GM12878 (cell line): Measurements from ENCODE around the gene DQX1. TPM values are rescaled to one million over a fixed set of nuclear protein-coding genes. Genes with fewer than 3 reads are reported as not detected.

Source experiments
- BACH1 ChIP-seq: fragments of 450-650 bp; IDR thresholded peaks from 2 replicates; pipeline ENCODE4 v1.6.1; 2017; ENCODE audit warnings: mild to moderate bottlenecking, borderline replicate concordance
- CHD4 ChIP-seq: fragments of 200-600 bp; sonication (generic); IDR thresholded peaks from 2 replicates; pipeline ENCODE4 v1.6.1; 2016; ENCODE audit warnings: mild to moderate bottlenecking
- CREM ChIP-seq: IDR thresholded peaks from 2 replicates; pipeline ENCODE4 v1.6.1; 2014; ENCODE audit warnings: antibody characterized with exemption, low read depth
- ESRRA ChIP-seq: IDR thresholded peaks from 2 replicates; pipeline ENCODE4 v1.6.1; 2012; ENCODE audit warnings: mild to moderate bottlenecking, low read length, improper control_type of control experiment
- ETV6 ChIP-seq, 2 experiments: fragments of 450-650 bp in 1 of 2; IDR thresholded peaks in 1 of 2; conservative IDR thresholded peaks in 1 of 2; 2 replicates each; pipeline ENCODE4 v1.6.1; 2014; ENCODE audit warnings: antibody characterized with exemption in 1 of 2, borderline replicate concordance in 1 of 2, low read depth in 1 of 2, mild to moderate bottlenecking in 1 of 2, moderate library complexity in 1 of 2
- HCFC1 ChIP-seq: fragments of 150-350 bp; IDR thresholded peaks from 2 replicates; pipeline ENCODE4 v1.6.1; 2014; ENCODE audit warnings: low read length
- JUND ChIP-seq: IDR thresholded peaks from 2 replicates; pipeline ENCODE4 v1.6.1; 2012; ENCODE audit warnings: low read depth, mild to moderate bottlenecking, low read length, improper control_type of control experiment, moderate library complexity
- KDM1A ChIP-seq: fragments of 200-600 bp; sonication (generic); IDR thresholded peaks from 2 replicates; pipeline ENCODE4 v1.6.1; 2016; ENCODE audit warnings: borderline replicate concordance
- MEF2A ChIP-seq: IDR thresholded peaks from 2 replicates; pipeline ENCODE4 v1.6.1; 2011; ENCODE audit warnings: low read depth, mild to moderate bottlenecking, low read length, moderate library complexity; ENCODE audit not compliant: insufficient read depth
- MTA2 ChIP-seq: fragments of 450-650 bp; IDR thresholded peaks from 2 replicates; pipeline ENCODE4 v1.6.1; 2016; ENCODE audit warnings: low read depth, mild to moderate bottlenecking, moderate library complexity
- NFXL1 ChIP-seq: fragments of 450-650 bp; IDR thresholded peaks from 2 replicates; pipeline ENCODE4 v1.6.1; 2017; ENCODE audit warnings: antibody characterized with exemption, mild to moderate bottlenecking, borderline replicate concordance
- NFYB ChIP-seq: IDR thresholded peaks from 2 replicates; pipeline ENCODE4 v1.6.1; 2011; ENCODE audit warnings: low read depth, mild to moderate bottlenecking, low read length, improper control_type of control experiment, moderate library complexity; ENCODE audit not compliant: insufficient read depth
- NR2C2 ChIP-seq: IDR thresholded peaks from 2 replicates; pipeline ENCODE4 v1.6.1; 2011; ENCODE audit warnings: borderline replicate concordance, low read depth; ENCODE audit not compliant: control insufficient read depth, insufficient read length
- SMAD1 ChIP-seq: fragments of 450-650 bp; IDR thresholded peaks from 2 replicates; pipeline ENCODE4 v1.6.1; 2018; ENCODE audit warnings: mild to moderate bottlenecking, low read depth; ENCODE audit not compliant: partially characterized antibody
- SMARCA5 ChIP-seq: fragments of 450-650 bp; IDR thresholded peaks from 2 replicates; pipeline ENCODE4 v1.6.1; 2017; ENCODE audit warnings: mild to moderate bottlenecking
- SRF ChIP-seq, 2 experiments: IDR thresholded peaks; 2 replicates each; pipeline ENCODE4 v1.6.1; 2011; ENCODE audit warnings: low read depth in 2 of 2, low read length in 2 of 2, mild to moderate bottlenecking in 1 of 2, moderate library complexity in 1 of 2
- TCF3 ChIP-seq: IDR thresholded peaks from 2 replicates; pipeline ENCODE4 v1.6.1; 2012; ENCODE audit warnings: low read depth, mild to moderate bottlenecking, low read length, borderline replicate concordance; ENCODE audit not compliant: insufficient read depth
- TCF7 ChIP-seq: IDR thresholded peaks from 2 replicates; pipeline ENCODE4 v1.6.1; 2014; ENCODE audit warnings: antibody characterized with exemption, borderline replicate concordance
- ZBED1 ChIP-seq: IDR thresholded peaks from 2 replicates; pipeline ENCODE4 v1.6.1; 2016; ENCODE audit warnings: borderline replicate concordance
- ZNF384 ChIP-seq: IDR thresholded peaks from 2 replicates; pipeline ENCODE4 v1.6.1; 2012; ENCODE audit warnings: low read depth, mild to moderate bottlenecking, low read length, improper control_type of control experiment, borderline replicate concordance
- ZSCAN29 ChIP-seq: fragments of 450-650 bp; IDR thresholded peaks from 2 replicates; pipeline ENCODE4 v1.6.1; 2017; ENCODE audit warnings: mild to moderate bottlenecking, moderate library complexity
- polyA plus RNA-seq, 11 experiments: library from polyadenylated mRNA; depleted of rRNA in 4 of 11; unstranded in 6 of 11; stranded (reverse) in 5 of 11; fragments of >200 nt; fragmentation: Nextera tagmentation in 4 of 11; fragmentation: Illumina TruSeq in 1 of 11; extraction: Ambion mirVana in 4 of 11; extraction: Trizol in 1 of 11; gene quantifications; 1 replicate in 1 of 11; 2 replicates in 10 of 11; pipeline versions ENCODE4 v1.2.1 to v1.2.3, GENCODE V29; 2011 to 2016; ENCODE audit warnings: inconsistent platforms in 2 of 11, missing spikeins in 2 of 11, low read depth in 1 of 11
- total RNA-seq, 4 experiments: library from RNA; depleted of rRNA in 3 of 4; stranded (reverse); fragments of >200 nt in 3 of 4; fragmentation: Illumina TruSeq in 1 of 4; extraction: Trizol in 1 of 4; gene quantifications; 2 replicates each; pipeline versions ENCODE4 v1.2.1 to v1.2.3, GENCODE V29; 2013 to 2021
- TF ChIP-seq, protein P1 (sequence below): fragments of 450-650 bp; formaldehyde crosslinking; IDR thresholded peaks from 2 replicates; pipeline ENCODE4 v1.4.0; 2022; ENCODE audit warnings: mild to moderate bottlenecking, moderate library complexity
- TF ChIP-seq, protein P2 (sequence below): IDR thresholded peaks from 2 replicates; pipeline ENCODE4 v1.6.1; 2011; ENCODE audit warnings: borderline replicate concordance, low read depth, mild to moderate bottlenecking, moderate library complexity, mixed read lengths, low read length; ENCODE audit not compliant: insufficient read depth; ENCODE audit errors: extremely low read length
- TF ChIP-seq, protein P3 (sequence below): fragments of 450-650 bp; IDR thresholded peaks from 2 replicates; pipeline ENCODE4 v1.6.1; 2016; ENCODE audit warnings: mild to moderate bottlenecking

Gene DQX1
- total and polyA plus RNA-seq, 10 of the 15 experiments (the other 5 are each of a cell fraction or from before 2014, with no cell fraction given) = 0.34 to 2.1 (median 0.86) TPM

DNA sequence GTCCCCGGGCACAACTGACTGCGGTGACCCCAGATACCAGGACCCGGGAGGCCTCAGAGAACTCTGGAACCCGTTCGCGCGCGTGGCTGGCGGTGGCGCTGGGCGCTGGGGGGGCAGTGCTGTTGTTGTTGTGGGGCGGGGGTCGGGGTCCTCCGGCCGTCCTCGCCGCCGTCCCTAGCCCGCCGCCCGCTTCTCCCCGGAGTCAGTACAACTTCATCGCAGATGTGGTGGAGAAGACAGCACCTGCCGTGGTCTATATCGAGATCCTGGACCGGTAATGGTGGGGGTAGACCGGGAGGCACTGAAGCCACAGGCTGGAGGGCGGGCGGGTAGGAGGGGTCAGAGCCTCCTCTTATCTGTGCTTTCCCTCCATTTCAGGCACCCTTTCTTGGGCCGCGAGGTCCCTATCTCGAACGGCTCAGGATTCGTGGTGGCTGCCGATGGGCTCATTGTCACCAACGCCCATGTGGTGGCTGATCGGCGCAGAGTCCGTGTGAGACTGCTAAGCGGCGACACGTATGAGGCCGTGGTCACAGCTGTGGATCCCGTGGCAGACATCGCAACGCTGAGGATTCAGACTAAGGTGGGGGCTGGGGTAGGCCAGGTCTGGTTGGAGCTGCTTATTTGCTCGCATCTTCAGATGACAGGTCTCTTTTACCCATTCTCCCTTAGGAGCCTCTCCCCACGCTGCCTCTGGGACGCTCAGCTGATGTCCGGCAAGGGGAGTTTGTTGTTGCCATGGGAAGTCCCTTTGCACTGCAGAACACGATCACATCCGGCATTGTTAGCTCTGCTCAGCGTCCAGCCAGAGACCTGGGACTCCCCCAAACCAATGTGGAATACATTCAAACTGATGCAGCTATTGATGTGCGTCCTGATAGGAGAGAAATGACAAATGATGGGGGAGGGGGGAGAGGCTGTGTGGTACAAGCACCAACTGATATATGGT, 4.5 kb upstream of the DQX1 start (continued):
- TF ChIP-seq, protein P1, sequence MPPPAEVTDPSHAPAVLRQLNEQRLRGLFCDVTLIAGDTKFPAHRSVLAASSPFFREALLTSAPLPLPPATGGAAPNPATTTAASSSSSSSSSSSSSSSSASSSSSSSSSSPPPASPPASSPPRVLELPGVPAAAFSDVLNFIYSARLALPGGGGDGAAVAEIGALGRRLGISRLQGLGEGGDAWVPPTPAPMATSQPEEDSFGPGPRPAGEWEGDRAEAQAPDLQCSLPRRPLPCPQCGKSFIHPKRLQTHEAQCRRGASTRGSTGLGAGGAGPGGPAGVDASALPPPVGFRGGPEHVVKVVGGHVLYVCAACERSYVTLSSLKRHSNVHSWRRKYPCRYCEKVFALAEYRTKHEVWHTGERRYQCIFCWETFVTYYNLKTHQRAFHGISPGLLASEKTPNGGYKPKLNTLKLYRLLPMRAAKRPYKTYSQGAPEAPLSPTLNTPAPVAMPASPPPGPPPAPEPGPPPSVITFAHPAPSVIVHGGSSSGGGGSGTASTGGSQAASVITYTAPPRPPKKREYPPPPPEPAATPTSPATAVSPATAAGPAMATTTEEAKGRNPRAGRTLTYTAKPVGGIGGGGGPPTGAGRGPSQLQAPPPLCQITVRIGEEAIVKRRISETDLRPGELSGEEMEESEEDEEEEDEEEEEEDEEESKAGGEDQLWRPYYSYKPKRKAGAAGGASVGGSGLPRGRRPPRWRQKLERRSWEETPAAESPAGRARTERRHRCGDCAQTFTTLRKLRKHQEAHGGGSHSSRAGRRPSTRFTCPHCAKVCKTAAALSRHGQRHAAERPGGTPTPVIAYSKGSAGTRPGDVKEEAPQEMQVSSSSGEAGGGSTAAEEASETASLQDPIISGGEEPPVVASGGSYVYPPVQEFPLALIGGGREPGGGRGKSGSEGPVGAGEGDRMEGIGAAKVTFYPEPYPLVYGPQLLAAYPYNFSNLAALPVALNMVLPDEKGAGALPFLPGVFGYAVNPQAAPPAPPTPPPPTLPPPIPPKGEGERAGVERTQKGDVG (CRISPR knock-in tag) = no peak
- no peak for TF ChIP-seq MTA2
- no peak for TF ChIP-seq ZSCAN29
- TF ChIP-seq ZBED1 = no peak
- no peak; the same call in 1 of the 2 replicates for TF ChIP-seq CREM
- TF ChIP-seq TCF3 = no peak
- TF ChIP-seq ETV6 (conservative IDR thresholded peaks at IDR 0.05 in 1 of 2, IDR thresholded peaks at IDR 0.05 in 1 of 2; ENCODE audit: borderline replicate concordance in 1 of 2, low read depth in 1 of 2) = no peak
- TF ChIP-seq ESRRA = no peak
- TF ChIP-seq SMARCA5 = 0 out of 2 replicates have a peak, but pooled peaks have one; percentile 47
- no peak for TF ChIP-seq SMAD1
- TF ChIP-seq HCFC1 = no peak
- TF ChIP-seq, protein P2, sequence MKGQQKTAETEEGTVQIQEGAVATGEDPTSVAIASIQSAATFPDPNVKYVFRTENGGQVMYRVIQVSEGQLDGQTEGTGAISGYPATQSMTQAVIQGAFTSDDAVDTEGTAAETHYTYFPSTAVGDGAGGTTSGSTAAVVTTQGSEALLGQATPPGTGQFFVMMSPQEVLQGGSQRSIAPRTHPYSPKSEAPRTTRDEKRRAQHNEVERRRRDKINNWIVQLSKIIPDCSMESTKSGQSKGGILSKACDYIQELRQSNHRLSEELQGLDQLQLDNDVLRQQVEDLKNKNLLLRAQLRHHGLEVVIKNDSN = no peak
- no peak; the same call in 1 of the 2 replicates for TF ChIP-seq NFYB
- TF ChIP-seq NR2C2 = no peak
- TF ChIP-seq BACH1 = no peak
- no peak for TF ChIP-seq ZNF384
- no peak for TF ChIP-seq JUND
- no peak for TF ChIP-seq NFXL1
- TF ChIP-seq SRF (IDR thresholded peaks at IDR 0.05; ENCODE audit: low read depth in 2 of 2, low read length in 2 of 2) = no peak
- no peak for TF ChIP-seq TCF7
- no peak for TF ChIP-seq MEF2A
- no peak for TF ChIP-seq CHD4
- TF ChIP-seq KDM1A = no peak
- TF ChIP-seq, protein P3, sequence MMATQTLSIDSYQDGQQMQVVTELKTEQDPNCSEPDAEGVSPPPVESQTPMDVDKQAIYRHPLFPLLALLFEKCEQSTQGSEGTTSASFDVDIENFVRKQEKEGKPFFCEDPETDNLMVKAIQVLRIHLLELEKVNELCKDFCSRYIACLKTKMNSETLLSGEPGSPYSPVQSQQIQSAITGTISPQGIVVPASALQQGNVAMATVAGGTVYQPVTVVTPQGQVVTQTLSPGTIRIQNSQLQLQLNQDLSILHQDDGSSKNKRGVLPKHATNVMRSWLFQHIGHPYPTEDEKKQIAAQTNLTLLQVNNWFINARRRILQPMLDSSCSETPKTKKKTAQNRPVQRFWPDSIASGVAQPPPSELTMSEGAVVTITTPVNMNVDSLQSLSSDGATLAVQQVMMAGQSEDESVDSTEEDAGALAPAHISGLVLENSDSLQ = peak; percentile 8; the same call in 1 of the 2 replicates
